Vagina (tissue), 2 donors: ENCODE results near the gene MSI2.

Experiments used
- POLR2A ChIP-seq, 2 donors: fragments of 450-650 bp; IDR thresholded peaks; one replicate each; pipeline ENCODE4 v1.6.1; 2017; ENCODE audit warnings: antibody characterized with exemption in 2 of 2, mild to moderate bottlenecking in 2 of 2, moderate library complexity in 2 of 2
- POLR2AphosphoS5 ChIP-seq, 2 donors: sonication (generic); formaldehyde crosslinking; IDR thresholded peaks; one replicate each; pipeline ENCODE4 v1.9.0; 2017; ENCODE audit warnings: antibody characterized with exemption in 2 of 2, mild to moderate bottlenecking in 2 of 2, low read depth in 1 of 2; ENCODE audit not compliant: insufficient read depth in 1 of 2
- TF ChIP-seq, protein P1 (sequence below), 3 experiments: fragments of 450-650 bp in 2 of 3; fragments of 200-600 bp in 1 of 3; sonication (generic) in 1 of 3; IDR thresholded peaks; one replicate each; pipeline ENCODE4 v1.5.1; 2017 to 2019; ENCODE audit warnings: antibody characterized with exemption in 3 of 3, mild to moderate bottlenecking in 2 of 3, moderate library complexity in 2 of 3

DNA sequence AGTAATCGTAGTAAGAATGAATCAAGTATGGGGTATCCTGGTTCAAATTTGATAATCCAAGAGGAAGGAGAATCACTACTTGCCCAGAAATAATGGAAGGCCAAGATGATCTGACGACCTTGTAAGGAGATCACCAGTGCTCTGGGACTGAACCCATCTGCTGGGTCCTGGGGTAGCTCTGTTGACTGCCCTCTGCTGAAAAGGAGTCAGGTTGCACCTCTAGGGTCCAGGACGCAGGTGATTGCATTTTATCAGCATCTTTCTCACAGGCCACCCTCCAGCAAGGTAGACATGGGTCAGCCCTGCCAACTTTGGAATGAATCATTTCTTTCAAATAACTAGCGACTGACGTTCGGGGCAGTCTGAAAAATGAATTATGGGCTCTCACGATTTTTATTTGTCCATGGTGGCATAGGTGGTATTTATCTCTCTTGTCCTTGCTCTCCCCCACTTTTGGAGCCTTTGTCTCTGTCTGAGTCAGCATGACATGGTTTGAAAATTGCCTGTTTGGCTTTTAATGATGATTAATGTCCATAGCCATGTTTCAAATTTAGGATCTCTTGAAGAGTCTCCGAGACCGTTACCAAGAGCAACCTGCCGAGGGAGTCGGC lies 163.7 kb downstream of the MSI2 start:
- TF ChIP-seq, protein P1, sequence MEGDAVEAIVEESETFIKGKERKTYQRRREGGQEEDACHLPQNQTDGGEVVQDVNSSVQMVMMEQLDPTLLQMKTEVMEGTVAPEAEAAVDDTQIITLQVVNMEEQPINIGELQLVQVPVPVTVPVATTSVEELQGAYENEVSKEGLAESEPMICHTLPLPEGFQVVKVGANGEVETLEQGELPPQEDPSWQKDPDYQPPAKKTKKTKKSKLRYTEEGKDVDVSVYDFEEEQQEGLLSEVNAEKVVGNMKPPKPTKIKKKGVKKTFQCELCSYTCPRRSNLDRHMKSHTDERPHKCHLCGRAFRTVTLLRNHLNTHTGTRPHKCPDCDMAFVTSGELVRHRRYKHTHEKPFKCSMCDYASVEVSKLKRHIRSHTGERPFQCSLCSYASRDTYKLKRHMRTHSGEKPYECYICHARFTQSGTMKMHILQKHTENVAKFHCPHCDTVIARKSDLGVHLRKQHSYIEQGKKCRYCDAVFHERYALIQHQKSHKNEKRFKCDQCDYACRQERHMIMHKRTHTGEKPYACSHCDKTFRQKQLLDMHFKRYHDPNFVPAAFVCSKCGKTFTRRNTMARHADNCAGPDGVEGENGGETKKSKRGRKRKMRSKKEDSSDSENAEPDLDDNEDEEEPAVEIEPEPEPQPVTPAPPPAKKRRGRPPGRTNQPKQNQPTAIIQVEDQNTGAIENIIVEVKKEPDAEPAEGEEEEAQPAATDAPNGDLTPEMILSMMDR (IDR thresholded peaks at IDR 0.05) = no peak
- TF ChIP-seq POLR2A (IDR thresholded peaks at IDR 0.05) (no peak), POLR2AphosphoS5 (IDR thresholded peaks at IDR 0.05; ENCODE audit: insufficient read depth in 1 of 2, low read depth in 1 of 2) (no peak)
